ENCODE results near the gene PDZRN3. TPM values are rescaled to one million over a fixed set of nuclear protein-coding genes. Genes with fewer than 3 reads are reported as not detected.

Gene PDZRN3
- total and polyA plus RNA-seq, 7 experiments from 2014 or later = not detected

GRCh38 chr3:73492186-73492585, 132.6 kb downstream of the PDZRN3 start:
- CTCF ChIA-PET = no interaction called here
- H3K4me1 Mint-ChIP-seq = no peaks in the 10 kb centered on the region
- no peak overlapping the region for H3K27ac Mint-ChIP-seq
- no peaks in the 10 kb centered on the region for H3K36me3 Mint-ChIP-seq
- ATAC-seq (no peak), DNase-seq (no peak)
- Histone ChIP-seq H3K27me3 (ENCODE audit: control insufficient read depth in 2 of 2, insufficient read depth in 2 of 2, low read length in 2 of 2) (no peaks in the 10 kb centered on the region), H3K9me3 (ENCODE audit: control insufficient read depth in 2 of 3, low read length in 3 of 3) (no peaks in the 10 kb centered on the region), H3K27ac (ENCODE audit: low read depth, low read length) (no peak overlapping the region), H3K36me3 (ENCODE audit: control insufficient read depth in 2 of 3, insufficient read depth in 3 of 3, low read length in 3 of 3) (no peaks in the 10 kb centered on the region), H3K4me3 (ENCODE audit: low read length) (no peak overlapping the region), H3K4me1 (ENCODE audit: control insufficient read depth in 2 of 2, insufficient read depth in 2 of 2, low read length in 2 of 2) (no peaks in the 10 kb centered on the region)
- H3K9me3 Mint-ChIP-seq = no peaks in the 10 kb centered on the region
- no peak overlapping the region for H3K4me3 Mint-ChIP-seq
- POLR2A ChIA-PET = no interaction called here
- intact Hi-C loops (cut with micrococcal nuclease) = no loop called here
- H3K27me3 Mint-ChIP-seq = peaks cover 4 to 15% (median 9%) of the 10 kb centered on the region in 5 donors

- POLR2A ChIA-PET = no interaction called here
- Mint-ChIP-seq H3K4me1 (no peaks in the 10 kb centered on the region), H3K27me3 (peaks cover 4 to 15% (median 9%) of the 10 kb centered on the region in 5 donors), H3K9me3 (no peaks in the 10 kb centered on the region), H3K4me3 (no peak overlapping the region), H3K36me3 (no peaks in the 10 kb centered on the region), H3K27ac (no peak overlapping the region)
- Histone ChIP-seq H3K27me3 (ENCODE audit: control insufficient read depth in 2 of 2, insufficient read depth in 2 of 2, low read length in 2 of 2) (no peaks in the 10 kb centered on the region), H3K27ac (ENCODE audit: low read depth, low read length) (no peak overlapping the region), H3K4me1 (ENCODE audit: control insufficient read depth in 2 of 2, insufficient read depth in 2 of 2, low read length in 2 of 2) (no peaks in the 10 kb centered on the region), H3K4me3 (ENCODE audit: low read length) (no peak overlapping the region), H3K9me3 (ENCODE audit: control insufficient read depth in 2 of 3, low read length in 3 of 3) (no peaks in the 10 kb centered on the region), H3K36me3 (ENCODE audit: control insufficient read depth in 2 of 3, insufficient read depth in 3 of 3, low read length in 3 of 3) (no peaks in the 10 kb centered on the region)
- no peak for ATAC-seq
- no peak for DNase-seq
- intact Hi-C loops (cut with micrococcal nuclease) = no loop called here
- CTCF ChIA-PET = no interaction called here
Observed at GRCh38 chr3:73491287-73491662, 133.5 kb downstream of the PDZRN3 start.

DNA sequence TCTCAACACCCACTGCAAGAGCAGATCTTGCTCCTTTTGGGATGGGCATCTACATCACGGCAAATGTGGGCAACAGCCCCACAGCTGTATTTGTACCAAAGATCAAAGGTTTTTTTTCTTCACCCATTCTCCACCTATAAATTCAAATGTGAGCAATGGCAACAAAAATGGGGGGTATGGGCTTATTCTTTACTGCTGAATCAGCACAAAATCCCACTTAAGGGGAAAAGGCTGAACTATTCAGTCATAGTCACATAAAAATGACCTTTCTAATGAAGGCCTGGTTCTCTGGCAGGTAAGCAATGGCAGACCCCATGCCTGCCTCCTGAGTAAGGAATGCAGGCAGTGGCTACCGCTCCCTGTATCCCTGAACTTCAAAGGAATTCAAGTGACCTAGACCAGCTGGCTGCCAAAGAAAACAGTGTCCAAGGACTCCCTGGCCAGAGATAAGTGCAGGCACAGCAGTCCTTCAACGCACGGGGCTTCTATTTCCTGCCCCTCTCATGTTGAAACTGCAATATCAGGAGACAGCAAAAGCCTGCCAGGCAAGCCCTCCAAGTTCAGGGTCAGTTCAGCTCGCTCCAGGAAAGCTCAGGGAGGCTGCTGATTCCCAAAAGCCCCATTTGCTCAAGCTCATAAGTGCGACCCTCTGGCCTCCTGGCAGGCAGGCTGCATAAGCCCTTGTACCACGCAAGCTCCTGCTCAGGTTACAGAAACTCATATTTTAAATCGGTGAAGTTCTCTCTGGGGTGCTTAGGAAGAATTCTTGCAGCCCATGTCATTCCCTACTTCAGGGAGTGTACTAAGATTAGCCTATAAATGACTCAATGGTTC, 134.1 kb downstream of the PDZRN3 start:
- Histone ChIP-seq H3K9me3 (ENCODE audit: control insufficient read depth in 2 of 3, low read length in 3 of 3) (no peaks in the 10 kb centered on the region), H3K36me3 (ENCODE audit: control insufficient read depth in 2 of 3, insufficient read depth in 3 of 3, low read length in 3 of 3) (no peaks in the 10 kb centered on the region), H3K4me3 (ENCODE audit: low read length) (no peak overlapping the region), H3K27me3 (ENCODE audit: control insufficient read depth in 2 of 2, insufficient read depth in 2 of 2, low read length in 2 of 2) (no peaks in the 10 kb centered on the region), H3K27ac (ENCODE audit: low read depth, low read length) (no peak overlapping the region), H3K4me1 (ENCODE audit: control insufficient read depth in 2 of 2, insufficient read depth in 2 of 2, low read length in 2 of 2) (no peaks in the 10 kb centered on the region)
- Mint-ChIP-seq H3K4me3 (no peak overlapping the region), H3K36me3 (no peaks in the 10 kb centered on the region), H3K4me1 (no peaks in the 10 kb centered on the region), H3K27me3 (peaks cover 4 to 16% (median 14%) of the 10 kb centered on the region in 5 donors), H3K9me3 (no peaks in the 10 kb centered on the region), H3K27ac (no peak overlapping the region)
- intact Hi-C loops (cut with micrococcal nuclease) = no loop called here
- CTCF ChIA-PET = no interaction called here
- POLR2A ChIA-PET = no interaction called here
- DNase-seq (no peak), ATAC-seq (no peak)

GRCh38 chr3:73485877-73486330, 138.8 kb downstream of the PDZRN3 start:
- no peak overlapping the region for H3K27ac Mint-ChIP-seq

GRCh38 chr3:73484656-73485248, 140.0 kb downstream of the PDZRN3 start:
- no peaks in the 10 kb centered on the region for H3K27me3 ChIP-seq (ENCODE audit: control insufficient read depth in 2 of 2, insufficient read depth in 2 of 2, low read length in 2 of 2)
- no peaks in the 10 kb centered on the region for H3K4me1 ChIP-seq (ENCODE audit: control insufficient read depth in 2 of 2, insufficient read depth in 2 of 2, low read length in 2 of 2)
- no peaks in the 10 kb centered on the region for H3K36me3 Mint-ChIP-seq
- H3K36me3 ChIP-seq (ENCODE audit: control insufficient read depth in 2 of 3, insufficient read depth in 3 of 3, low read length in 3 of 3) = no peaks in the 10 kb centered on the region
- no peak overlapping the region for H3K4me3 ChIP-seq (ENCODE audit: low read length)
- peaks cover 21 to 33% (median 23%) of the 10 kb centered on the region in 5 donors for H3K27me3 Mint-ChIP-seq
- no peak overlapping the region for H3K27ac Mint-ChIP-seq
- peaks cover 0 to 3% (median 0%) of the 10 kb centered on the region in 11 donors for H3K9me3 Mint-ChIP-seq
- no peaks in the 10 kb centered on the region for H3K9me3 ChIP-seq (ENCODE audit: control insufficient read depth in 2 of 3, low read length in 3 of 3)
- no peak overlapping the region for H3K27ac ChIP-seq (ENCODE audit: low read depth, low read length)
- H3K4me1 Mint-ChIP-seq = no peaks in the 10 kb centered on the region
- POLR2A ChIA-PET = no interaction called here
- H3K4me3 Mint-ChIP-seq = no peak overlapping the region
- no peak for ATAC-seq
- DNase-seq = no peak
- intact Hi-C loops (cut with micrococcal nuclease) = no loop called here
- CTCF ChIA-PET = no interaction called here

More at GRCh38 chr3:73485877-73486330, 138.8 kb downstream of the PDZRN3 start:
- Mint-ChIP-seq H3K4me3 (no peak overlapping the region), H3K36me3 (no peaks in the 10 kb centered on the region), H3K9me3 (no peaks in the 10 kb centered on the region), H3K4me1 (no peaks in the 10 kb centered on the region), H3K27me3 (peaks cover 17 to 25% (median 23%) of the 10 kb centered on the region in 5 donors)
- DNase-seq (no peak), ATAC-seq (no peak)
- Histone ChIP-seq H3K4me1 (ENCODE audit: control insufficient read depth in 2 of 2, insufficient read depth in 2 of 2, low read length in 2 of 2) (no peaks in the 10 kb centered on the region), H3K36me3 (ENCODE audit: control insufficient read depth in 2 of 3, insufficient read depth in 3 of 3, low read length in 3 of 3) (no peaks in the 10 kb centered on the region), H3K4me3 (ENCODE audit: low read length) (no peak overlapping the region), H3K27me3 (ENCODE audit: control insufficient read depth in 2 of 2, insufficient read depth in 2 of 2, low read length in 2 of 2) (no peaks in the 10 kb centered on the region), H3K9me3 (ENCODE audit: control insufficient read depth in 2 of 3, low read length in 3 of 3) (no peaks in the 10 kb centered on the region), H3K27ac (ENCODE audit: low read depth, low read length) (no peak overlapping the region)
- CTCF ChIA-PET = no interaction called here
- POLR2A ChIA-PET = no interaction called here
- intact Hi-C loops (cut with micrococcal nuclease) = no loop called here

DNA sequence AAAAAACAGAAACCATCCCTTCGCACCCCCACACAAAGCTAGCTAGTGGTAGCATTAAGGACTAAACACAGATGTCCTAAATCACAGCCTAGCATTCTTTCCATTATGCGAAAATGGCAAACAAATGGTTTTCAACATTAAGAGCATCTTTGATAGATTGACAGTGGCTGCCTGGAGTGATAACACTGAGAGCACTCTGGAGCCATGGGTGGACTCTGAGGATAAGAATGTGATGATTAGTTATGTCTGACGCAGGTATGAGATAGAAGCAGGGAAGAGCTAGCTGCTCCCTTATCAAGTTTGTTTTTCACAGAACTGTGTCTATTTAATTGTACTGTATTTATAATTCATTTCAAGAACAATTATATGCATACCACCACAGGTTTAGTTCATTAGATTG, 142.9 kb downstream of the PDZRN3 start:
- intact Hi-C loops (cut with micrococcal nuclease) = no loop called here
- DNase-seq = no peak
- no peak overlapping the region for H3K27ac ChIP-seq (ENCODE audit: low read depth, low read length)
- H3K4me1 ChIP-seq (ENCODE audit: control insufficient read depth in 2 of 2, insufficient read depth in 2 of 2, low read length in 2 of 2) = no peaks in the 10 kb centered on the region
- H3K4me3 ChIP-seq (ENCODE audit: low read length) = no peak overlapping the region
- CTCF ChIA-PET = no interaction called here
- Mint-ChIP-seq H3K4me1 (no peaks in the 10 kb centered on the region), H3K27ac (no peak overlapping the region), H3K4me3 (no peak overlapping the region), H3K36me3 (no peaks in the 10 kb centered on the region), H3K9me3 (peaks cover 0 to 12% (median 3%) of the 10 kb centered on the region in 11 donors), H3K27me3 (peaks cover 26 to 47% (median 28%) of the 10 kb centered on the region in 5 donors)
- H3K36me3 ChIP-seq (ENCODE audit: control insufficient read depth in 2 of 3, insufficient read depth in 3 of 3, low read length in 3 of 3) = no peaks in the 10 kb centered on the region
- no peak for ATAC-seq
- H3K9me3 ChIP-seq (ENCODE audit: control insufficient read depth in 2 of 3, low read length in 3 of 3) = peaks cover 0 to 5% (median 0%) of the 10 kb centered on the region in 3 experiments
- POLR2A ChIA-PET = no interaction called here
- no peaks in the 10 kb centered on the region for H3K27me3 ChIP-seq (ENCODE audit: control insufficient read depth in 2 of 2, insufficient read depth in 2 of 2, low read length in 2 of 2)

Data from naive thymus-derived CD4-positive, alpha-beta T cell (primary cell).